OCI-LY1 (cell line): ENCODE data around the gene TACR1.

Source experiments
- H2AFZ ChIP-seq: fragments of 200-600 bp; sonication (generic), shearing (Covaris generic); 2 replicates; pipeline ENCODE4 v1.6.0; 2014; ENCODE audit warnings: antibody characterized with exemption, mild to moderate bottlenecking, low read length
- H3F3A ChIP-seq: fragments of 200-600 bp; sonication (generic), shearing (Covaris generic); 2 replicates; pipeline ENCODE4 v1.6.0; 2014; ENCODE audit warnings: mild to moderate bottlenecking, antibody characterized with exemption, low read length, moderate library complexity; ENCODE audit not compliant: insufficient read depth
- H3K27ac ChIP-seq: fragments of 200-600 bp; sonication (generic); 2 replicates; pipeline ENCODE4 v1.5.1; 2014; ENCODE audit warnings: low read length, mixed run types, mild to moderate bottlenecking, low read depth; ENCODE audit not compliant: poor library complexity, severe bottlenecking
- H3K27me3 ChIP-seq: fragments of 200-600 bp; sonication (generic); 2 replicates; pipeline ENCODE4 v1.6.0; 2014; ENCODE audit warnings: antibody characterized with exemption, mild to moderate bottlenecking, low read length, moderate library complexity; ENCODE audit not compliant: insufficient read depth
- H3K36me3 ChIP-seq: fragments of 200-600 bp; sonication (generic); 2 replicates; pipeline ENCODE4 v1.6.1; 2014; ENCODE audit warnings: mild to moderate bottlenecking, antibody characterized with exemption, low read length, moderate library complexity, mixed read lengths; ENCODE audit not compliant: insufficient read depth
- H3K4me1 ChIP-seq: fragments of 200-600 bp; sonication (generic); 2 replicates; pipeline ENCODE4 v1.5.1; 2014; ENCODE audit warnings: mild to moderate bottlenecking, low read length, moderate library complexity; ENCODE audit not compliant: insufficient read depth, severe bottlenecking
- H3K4me2 ChIP-seq: fragments of 200-600 bp; sonication (generic), shearing (Covaris generic); 2 replicates; pipeline ENCODE4 v1.6.1; 2014; ENCODE audit warnings: low read length
- H3K4me3 ChIP-seq: fragments of 200-600 bp; sonication (generic); 2 replicates; pipeline ENCODE4 v1.5.1; 2014; ENCODE audit warnings: low read length, low read depth, mild to moderate bottlenecking, mixed read lengths; ENCODE audit not compliant: poor library complexity, severe bottlenecking
- H3K79me2 ChIP-seq: fragments of 200-600 bp; shearing (Covaris generic); 2 replicates; pipeline ENCODE4 v1.6.1; 2016; ENCODE audit warnings: mixed run types, low read length, mixed read lengths; ENCODE audit not compliant: insufficient read depth
- H3K9ac ChIP-seq: fragments of 200-600 bp; sonication (generic), shearing (Covaris generic); 2 replicates; pipeline ENCODE4 v1.6.1; 2014; ENCODE audit warnings: mild to moderate bottlenecking, low read length, mixed read lengths
- H3K9me2 ChIP-seq: fragments of 200-600 bp; sonication (generic), shearing (Covaris generic); 2 replicates; pipeline ENCODE4 v1.6.1; 2014; ENCODE audit warnings: low read depth, mild to moderate bottlenecking, low read length, mixed read lengths
- H3K9me3 ChIP-seq: fragments of 200-600 bp; shearing (Covaris generic); 2 replicates; pipeline ENCODE4 v1.6.1; 2014; ENCODE audit warnings: low read length, mixed read lengths
- H4K20me1 ChIP-seq: fragments of 200-600 bp; sonication (generic), shearing (Covaris generic); 2 replicates; pipeline ENCODE4 v1.6.0; 2016; ENCODE audit warnings: mild to moderate bottlenecking, low read length; ENCODE audit not compliant: insufficient read depth
- EZH2 ChIP-seq: fragments of 200-600 bp; sonication (generic), shearing (Covaris generic); IDR thresholded peaks from 2 replicates; pipeline ENCODE4 v1.8.0; 2017; ENCODE audit warnings: borderline replicate concordance, mixed run types, mild to moderate bottlenecking, antibody characterized with exemption, low read length, moderate library complexity, mixed read lengths
- TF ChIP-seq, protein P1 (sequence below): fragments of 200-600 bp; sonication (generic), shearing (Covaris generic); IDR thresholded peaks from 2 replicates; pipeline ENCODE4 v1.5.1; 2017; ENCODE audit warnings: mild to moderate bottlenecking, antibody characterized with exemption, low read length, moderate library complexity, mixed read lengths

Gene TACR1

DNA sequence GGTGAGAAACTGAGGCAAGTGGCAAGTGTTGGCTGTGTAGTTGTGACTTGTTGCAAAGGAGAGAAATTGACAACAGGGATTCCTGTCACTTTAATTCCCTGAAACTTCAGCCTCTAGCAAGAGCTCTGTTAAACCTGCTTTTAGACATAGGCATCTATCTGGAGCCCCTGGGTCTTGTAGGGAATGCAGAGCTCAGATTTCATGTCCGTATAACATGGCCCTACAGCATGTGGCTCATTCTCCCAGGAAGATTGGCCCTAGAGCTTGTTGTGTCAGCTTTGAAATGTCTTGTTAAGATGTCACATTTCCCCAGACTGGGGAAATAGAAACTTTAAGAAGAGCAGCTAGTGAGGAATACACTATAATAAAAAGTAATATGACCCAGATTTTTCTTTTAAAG is 125.1 kb downstream of the TACR1 start:
- Histone ChIP-seq H3K36me3 (no peaks in the 10 kb centered on the region), H3K9me3 (no peaks in the 10 kb centered on the region), H3K9ac (no peak overlapping the region), H3F3A (no peaks in the 10 kb centered on the region), H3K4me2 (no peak overlapping the region), H3K79me2 (no peaks in the 10 kb centered on the region), H3K4me1 (no peaks in the 10 kb centered on the region), H3K27me3 (0 out of 2 replicates have a peak, but pooled peaks cover 3% of the 10 kb centered on the region), H3K4me3 (no peak overlapping the region), H3K27ac (no peak overlapping the region), H4K20me1 (no peaks in the 10 kb centered on the region), H3K9me2 (no peaks in the 10 kb centered on the region), H2AFZ (no peak overlapping the region)
- TF ChIP-seq, protein P1, sequence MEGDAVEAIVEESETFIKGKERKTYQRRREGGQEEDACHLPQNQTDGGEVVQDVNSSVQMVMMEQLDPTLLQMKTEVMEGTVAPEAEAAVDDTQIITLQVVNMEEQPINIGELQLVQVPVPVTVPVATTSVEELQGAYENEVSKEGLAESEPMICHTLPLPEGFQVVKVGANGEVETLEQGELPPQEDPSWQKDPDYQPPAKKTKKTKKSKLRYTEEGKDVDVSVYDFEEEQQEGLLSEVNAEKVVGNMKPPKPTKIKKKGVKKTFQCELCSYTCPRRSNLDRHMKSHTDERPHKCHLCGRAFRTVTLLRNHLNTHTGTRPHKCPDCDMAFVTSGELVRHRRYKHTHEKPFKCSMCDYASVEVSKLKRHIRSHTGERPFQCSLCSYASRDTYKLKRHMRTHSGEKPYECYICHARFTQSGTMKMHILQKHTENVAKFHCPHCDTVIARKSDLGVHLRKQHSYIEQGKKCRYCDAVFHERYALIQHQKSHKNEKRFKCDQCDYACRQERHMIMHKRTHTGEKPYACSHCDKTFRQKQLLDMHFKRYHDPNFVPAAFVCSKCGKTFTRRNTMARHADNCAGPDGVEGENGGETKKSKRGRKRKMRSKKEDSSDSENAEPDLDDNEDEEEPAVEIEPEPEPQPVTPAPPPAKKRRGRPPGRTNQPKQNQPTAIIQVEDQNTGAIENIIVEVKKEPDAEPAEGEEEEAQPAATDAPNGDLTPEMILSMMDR = no peak
- TF ChIP-seq EZH2 = no peak

DNA sequence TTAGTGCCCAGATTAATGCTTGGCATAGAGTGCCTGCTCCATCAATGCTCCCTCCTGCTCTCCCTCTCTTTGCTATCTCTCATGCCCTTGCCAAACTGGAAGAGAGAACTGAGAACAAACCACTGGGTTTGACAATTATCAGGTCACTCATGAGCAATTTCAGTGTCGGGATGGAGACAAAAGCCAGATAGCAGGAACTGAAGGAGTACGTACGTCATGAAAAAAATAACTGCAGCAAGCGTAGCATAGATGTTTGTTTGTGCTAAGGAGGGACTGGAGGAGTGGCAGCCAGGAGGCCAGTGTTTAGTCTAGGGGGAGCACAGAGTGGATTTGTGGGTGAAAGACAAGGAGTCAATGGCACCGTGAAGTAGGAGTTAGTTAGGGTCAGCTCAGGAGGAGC is 127.6 kb downstream of the TACR1 start:
- H3K27me3 ChIP-seq = 0 out of 2 replicates have a peak, but pooled peaks cover 3% of the 10 kb centered on the region
- H4K20me1 ChIP-seq = no peaks in the 10 kb centered on the region
- H3K36me3 ChIP-seq = no peaks in the 10 kb centered on the region
- no peak overlapping the region for H3K27ac ChIP-seq
- TF ChIP-seq EZH2 = no peak
- TF ChIP-seq, protein P1 = no peak
- H3K9me2 ChIP-seq = no peaks in the 10 kb centered on the region
- H3K79me2 ChIP-seq = no peaks in the 10 kb centered on the region
- no peak overlapping the region for H3K9ac ChIP-seq
- H3F3A ChIP-seq = no peaks in the 10 kb centered on the region
- H3K4me1 ChIP-seq = no peaks in the 10 kb centered on the region
- H3K4me3 ChIP-seq = no peak overlapping the region
- no peak overlapping the region for H2AFZ ChIP-seq
- H3K9me3 ChIP-seq = no peaks in the 10 kb centered on the region
- no peak overlapping the region for H3K4me2 ChIP-seq

DNA sequence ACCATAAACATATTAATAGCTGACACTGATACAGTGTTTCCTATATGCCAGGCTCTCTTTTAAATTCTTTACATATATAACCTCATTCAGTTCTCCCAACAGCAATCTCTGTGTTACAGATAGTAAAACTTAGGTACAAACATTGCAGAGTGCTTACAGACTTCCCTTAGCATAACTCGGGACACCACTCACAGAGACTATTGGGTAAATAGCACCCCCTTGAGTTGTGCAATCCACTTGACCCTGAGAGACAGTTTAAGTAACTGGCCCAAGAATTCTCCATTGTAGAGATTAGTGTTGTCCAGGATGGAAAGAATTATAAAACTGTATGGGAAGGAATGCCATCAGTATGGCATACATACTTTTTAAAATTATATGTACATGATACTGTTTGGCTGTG is 130.8 kb downstream of the TACR1 start:
- Histone ChIP-seq H3K4me3 (no peak overlapping the region), H3K9ac (no peak overlapping the region), H3K36me3 (no peaks in the 10 kb centered on the region), H3K79me2 (no peaks in the 10 kb centered on the region), H3K4me2 (no peak overlapping the region), H2AFZ (no peak overlapping the region), H3K9me3 (no peaks in the 10 kb centered on the region), H3K9me2 (no peaks in the 10 kb centered on the region), H4K20me1 (no peaks in the 10 kb centered on the region), H3K4me1 (no peaks in the 10 kb centered on the region), H3K27me3 (0 out of 2 replicates have a peak, but pooled peaks cover 3% of the 10 kb centered on the region), H3K27ac (no peak overlapping the region), H3F3A (no peaks in the 10 kb centered on the region)
- TF ChIP-seq, protein P1 = no peak
- no peak for TF ChIP-seq EZH2
